ENCODE measurements around the gene TSPAN17.
"Not testable (repeated sequence)": the region's sequence is repeated elsewhere in the genome, so short reads cannot be mapped to it uniquely, and the experiment has no call there.

Gene TSPAN17

GRCh38 chr5:176682016-176682531, 34.8 kb downstream of the TSPAN17 start:
- DNase-seq = no peak

DNA sequence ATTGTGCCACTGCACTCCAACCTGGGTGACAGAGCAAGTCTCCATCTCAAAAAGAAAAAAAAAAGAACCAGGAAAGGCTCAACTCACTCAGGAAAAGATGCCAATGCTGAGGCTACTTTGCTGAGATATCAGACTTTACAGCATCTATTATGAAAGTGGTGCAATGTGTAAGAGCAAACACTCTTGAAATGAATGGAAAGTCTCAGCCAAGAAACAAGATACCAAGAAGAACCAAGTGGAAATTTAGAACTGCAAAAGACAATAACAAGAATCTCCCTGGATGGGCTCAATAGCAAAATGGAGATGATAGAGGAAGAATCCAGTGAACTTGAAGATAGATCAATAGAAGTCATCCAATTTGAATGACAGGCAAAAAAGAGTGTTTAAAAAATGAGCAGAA, 37.7 kb downstream of the TSPAN17 start:
- DNase-seq = no peak

DNA sequence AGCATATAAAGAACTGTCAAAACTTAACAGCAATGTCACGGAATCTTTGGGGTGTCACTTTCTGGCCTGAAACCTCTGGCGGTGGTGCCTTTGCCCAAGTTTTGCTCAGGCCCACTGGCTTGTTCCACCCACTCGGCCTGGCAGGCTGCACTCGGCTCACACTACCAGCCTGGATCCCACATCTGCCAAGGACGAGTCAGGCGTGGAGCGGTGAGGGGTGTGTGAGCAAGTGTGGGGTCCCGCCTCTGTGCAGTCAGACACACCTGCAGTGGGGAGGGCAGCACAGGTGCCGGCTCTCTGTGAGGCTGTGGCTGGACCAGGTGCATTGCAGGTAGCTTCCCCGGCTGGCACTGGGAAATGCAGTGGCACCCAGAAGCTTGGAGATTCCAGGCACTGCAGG, 40.0 kb downstream of the TSPAN17 start:
- no peak for DNase-seq

- DNase-seq = no peak
These were observed 40.6 kb downstream of the TSPAN17 start for GRCh38 chr5:176687881-176688280.

GRCh38 chr5:176690911-176691310, 43.6 kb downstream of the TSPAN17 start:
- no peak for DNase-seq

- no peak for DNase-seq
These were observed 44.2 kb downstream of the TSPAN17 start for GRCh38 chr5:176691524-176691923.

DNA sequence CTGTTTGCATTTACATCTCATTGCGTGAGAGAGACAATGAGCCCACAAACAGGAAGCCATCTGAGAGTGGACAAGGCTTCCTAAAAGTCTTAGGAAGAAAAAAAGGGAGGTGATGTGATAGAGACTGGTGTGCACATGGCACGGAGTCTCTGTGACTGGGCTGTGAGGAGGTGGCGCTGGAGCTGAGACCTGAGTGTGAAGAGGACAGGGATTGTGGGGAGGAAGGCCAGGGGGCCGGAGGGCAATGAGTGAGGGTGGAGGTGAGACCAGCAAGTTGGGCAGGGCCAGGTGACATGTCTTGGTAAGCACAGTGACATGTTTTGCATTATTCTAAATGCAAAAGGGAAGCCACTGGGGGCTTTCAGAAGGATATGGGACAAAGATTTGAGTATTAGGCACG, 45.0 kb downstream of the TSPAN17 start:
- DNase-seq = no peak

GRCh38 chr5:176692839-176693476, 45.7 kb downstream of the TSPAN17 start:
- no peak for DNase-seq

- DNase-seq = no peak
These were observed 46.2 kb downstream of the TSPAN17 start for GRCh38 chr5:176693477-176693851.

DNA sequence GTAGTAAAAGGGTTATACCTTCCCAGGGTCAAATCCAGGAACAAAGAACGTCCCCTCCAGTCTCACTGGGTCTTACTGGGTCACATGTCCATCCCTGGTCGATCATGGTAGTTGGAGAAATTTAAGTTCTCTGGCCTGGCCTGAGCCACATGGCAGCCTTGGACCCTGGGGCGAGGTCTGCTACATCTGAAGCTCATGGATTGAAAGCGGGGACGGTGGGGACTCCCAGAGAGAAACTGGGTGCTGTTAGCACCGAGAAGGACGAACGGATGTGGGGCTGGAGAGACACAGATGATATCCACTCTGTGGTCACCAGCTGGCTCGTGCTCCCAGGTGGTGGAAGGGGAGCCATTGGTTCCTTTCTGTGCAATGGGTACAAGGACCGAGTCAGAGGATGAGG, 46.9 kb downstream of the TSPAN17 start:
- DNase-seq = no peak

- DNase-seq = no peak
These were observed 47.3 kb downstream of the TSPAN17 start for GRCh38 chr5:176694631-176695030.

- DNase-seq = peak in 1 of 14 donors; percentile 1
These were observed 47.8 kb downstream of the TSPAN17 start for GRCh38 chr5:176695073-176695472.

- no peak for DNase-seq
These were observed 50.1 kb downstream of the TSPAN17 start for GRCh38 chr5:176697267-176697933.

- no peak for DNase-seq
These were observed 50.8 kb downstream of the TSPAN17 start for GRCh38 chr5:176697934-176698538.

GRCh38 chr5:176699446-176699845, 52.2 kb downstream of the TSPAN17 start:
- DNase-seq = not testable (repeated sequence)

DNA sequence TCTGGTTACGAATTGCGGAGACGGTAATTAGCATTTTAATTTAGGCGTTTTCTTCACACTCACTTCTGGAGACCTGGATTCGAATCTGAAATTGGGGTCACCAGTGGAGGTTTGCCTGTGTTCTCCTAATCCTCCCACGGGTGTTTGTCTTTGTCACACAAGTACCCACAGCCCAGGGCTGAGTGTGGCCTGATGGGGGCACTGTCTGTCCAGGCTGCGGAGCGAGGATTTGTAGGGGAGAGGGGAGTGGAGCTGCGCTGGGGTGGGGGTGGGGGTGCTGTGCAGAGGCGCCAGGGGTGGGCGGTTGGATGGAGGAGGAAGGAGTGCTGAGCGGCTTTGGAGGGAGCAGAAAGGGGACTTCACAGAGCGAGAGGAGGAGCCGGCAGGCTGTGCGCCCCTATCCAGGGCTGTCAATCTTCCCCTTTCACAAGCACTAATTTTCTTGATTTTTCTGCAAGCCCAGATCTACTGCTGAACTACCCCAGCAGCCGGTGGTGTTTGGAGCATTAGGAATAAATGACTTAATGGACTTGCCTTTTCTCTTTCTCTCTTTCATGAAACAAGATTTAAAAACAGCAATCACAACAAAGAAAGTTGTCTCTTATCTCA, 53.1 kb downstream of the TSPAN17 start:
- peak in 2 of 14 donors; percentile 2 to 7 for DNase-seq

- DNase-seq = peak in 2 of 14 donors; percentile 2 to 15
These were observed 55.7 kb downstream of the TSPAN17 start for GRCh38 chr5:176702671-176703641.

- no peak for DNase-seq
These were observed 56.6 kb downstream of the TSPAN17 start for GRCh38 chr5:176703857-176704256.

GRCh38 chr5:176704355-176704754, 57.1 kb downstream of the TSPAN17 start:
- no peak for DNase-seq

- no peak for DNase-seq
These were observed 57.5 kb downstream of the TSPAN17 start for GRCh38 chr5:176704817-176705216.
